Liver (tissue), 9 donors: ENCODE measurements around the gene OR51S1. TPM values are rescaled to one million over a fixed set of nuclear protein-coding genes. Genes with fewer than 3 reads are reported as not detected.

Experiments
- DNase-seq: peaks from one replicate; pipeline ENCODE4 v3.0.0-alpha.2; 2017; ENCODE audit warnings: low spot score
- H3K27ac ChIP-seq, 2 donors: one replicate each; pipeline ENCODE4 v1.7.0; 2013; ENCODE audit warnings: inconsistent platforms in 2 of 2, low read length in 2 of 2, control low read depth in 1 of 2, low read depth in 1 of 2, mild to moderate bottlenecking in 1 of 2
- H3K27me3 ChIP-seq, 4 donors: one replicate each; pipeline versions ENCODE4 v1.6.1 to v1.7.0; 2013; ENCODE audit warnings: low read length in 3 of 4, inconsistent platforms in 1 of 4, mild to moderate bottlenecking in 1 of 4, moderate library complexity in 1 of 4; ENCODE audit not compliant: control insufficient read depth in 4 of 4, insufficient read depth in 4 of 4
- H3K36me3 ChIP-seq, 4 donors: one replicate each; pipeline versions ENCODE4 v1.6.1 to v1.7.0; 2013; ENCODE audit warnings: low read length in 3 of 4, mild to moderate bottlenecking in 3 of 4, low read depth in 1 of 4, moderate library complexity in 1 of 4; ENCODE audit not compliant: control insufficient read depth in 4 of 4, insufficient read depth in 3 of 4
- H3K4me1 ChIP-seq, 4 donors: one replicate each; pipeline versions ENCODE4 v1.6.1 to v1.7.0; 2013; ENCODE audit warnings: low read length in 3 of 4, mild to moderate bottlenecking in 3 of 4, moderate library complexity in 1 of 4; ENCODE audit not compliant: control insufficient read depth in 4 of 4, insufficient read depth in 4 of 4
- H3K4me3 ChIP-seq, 3 donors: one replicate each; pipeline versions ENCODE4 v1.6.1 to v1.7.0; 2013; ENCODE audit warnings: low read length in 3 of 3, control low read depth in 1 of 3, low read depth in 1 of 3, mild to moderate bottlenecking in 1 of 3
- H3K9ac ChIP-seq, 2 donors: one replicate each; pipeline ENCODE4 v1.7.0; 2013; ENCODE audit warnings: low read length in 2 of 2, mild to moderate bottlenecking in 2 of 2, moderate library complexity in 2 of 2, control low read depth in 1 of 2, low read depth in 1 of 2
- H3K9me3 ChIP-seq, 4 donors: one replicate each; pipeline versions ENCODE4 v1.6.1 to v1.7.0; 2013; ENCODE audit warnings: low read length in 3 of 4; ENCODE audit not compliant: control insufficient read depth in 4 of 4
- EGR1 ChIP-seq, 2 donors: IDR thresholded peaks; 2 replicates each; pipeline ENCODE4 v1.6.1; 2016 to 2018; ENCODE audit warnings: antibody characterized with exemption in 2 of 2, low read depth in 2 of 2
- FOXA1 ChIP-seq: IDR thresholded peaks from 2 replicates; pipeline ENCODE4 v1.6.1; 2016; ENCODE audit warnings: antibody characterized with exemption
- FOXA2 ChIP-seq: IDR thresholded peaks from 2 replicates; pipeline ENCODE4 v1.6.1; 2016; ENCODE audit warnings: antibody characterized with exemption
- GABPA ChIP-seq, 2 donors: IDR thresholded peaks in 1 of 2; conservative IDR thresholded peaks in 1 of 2; 2 replicates each; pipeline ENCODE4 v1.6.1; 2016; ENCODE audit warnings: antibody characterized with exemption in 2 of 2, mild to moderate bottlenecking in 1 of 2, moderate library complexity in 1 of 2
- HNF4A ChIP-seq, 2 donors: conservative IDR thresholded peaks; 2 replicates each; pipeline ENCODE4 v1.6.1; 2016; ENCODE audit warnings: antibody characterized with exemption in 2 of 2, mild to moderate bottlenecking in 2 of 2
- HNF4G ChIP-seq: IDR thresholded peaks from 2 replicates; pipeline ENCODE4 v1.6.1; 2016; ENCODE audit warnings: antibody characterized with exemption
- JUND ChIP-seq, 2 donors: IDR thresholded peaks; 2 replicates each; pipeline ENCODE4 v1.6.1; 2016; ENCODE audit warnings: antibody characterized with exemption in 2 of 2
- NR2F2 ChIP-seq: IDR thresholded peaks from 2 replicates; pipeline ENCODE4 v1.6.1; 2016; ENCODE audit warnings: antibody characterized with exemption
- RXRA ChIP-seq, 2 donors: IDR thresholded peaks; 2 replicates each; pipeline ENCODE4 v1.6.1; 2017 to 2018; ENCODE audit warnings: antibody characterized with exemption in 2 of 2, mild to moderate bottlenecking in 1 of 2
- SP1 ChIP-seq: IDR thresholded peaks from 2 replicates; pipeline ENCODE4 v1.6.1; 2018; ENCODE audit warnings: antibody characterized with exemption, mild to moderate bottlenecking
- TAF1 ChIP-seq: conservative IDR thresholded peaks from 2 replicates; pipeline ENCODE4 v1.6.1; 2016; ENCODE audit warnings: antibody characterized with exemption, mild to moderate bottlenecking
- YY1 ChIP-seq: IDR thresholded peaks from 2 replicates; pipeline ENCODE4 v1.6.1; 2016; ENCODE audit warnings: antibody characterized with exemption, mild to moderate bottlenecking
- WGBS: extraction: QIAGEN DNeasy Blood & Tissue Kit; methylation state at CpG from one replicate; pipeline ENCODE4 v1.1.7; 2013; 5-methylcytosine and 5-hydroxymethylcytosine counted together
- polyA plus RNA-seq, 2 donors: library from polyadenylated mRNA; stranded (reverse) in 1 of 2; unstranded in 1 of 2; fragments of 200-250 nt in 1 of 2; fragments of >200 nt in 1 of 2; fragmentation: Nextera tagmentation in 1 of 2; extraction: Ambion mirVana in 1 of 2; gene quantifications; one replicate each; pipeline versions ENCODE4 v1.2.1 to v1.2.3, GENCODE V29; 2013 to 2015
- total RNA-seq, 2 donors: library from RNA; depleted of rRNA; stranded (reverse); fragments of >200 nt; gene quantifications; one replicate each; pipeline ENCODE4 v1.2.3, GENCODE V29; 2014
- TF ChIP-seq, protein P1 (sequence below): fragments of 150-350 bp; IDR thresholded peaks from 2 replicates; pipeline ENCODE4 v1.5.1; 2017; ENCODE audit warnings: improper control_type of control experiment, low read depth, low read length; ENCODE audit not compliant: missing input control
- TF ChIP-seq, protein P2 (sequence below): IDR thresholded peaks from 2 replicates; pipeline ENCODE4 v1.6.1; 2016; ENCODE audit warnings: antibody characterized with exemption, mild to moderate bottlenecking
- TF ChIP-seq, protein P3 (sequence below): IDR thresholded peaks from 2 replicates; pipeline ENCODE4 v1.6.1; 2016; ENCODE audit warnings: antibody characterized with exemption
- TF ChIP-seq, protein P4 (sequence below): IDR thresholded peaks from 2 replicates; pipeline ENCODE4 v1.6.1; 2016; ENCODE audit warnings: antibody characterized with exemption
- TF ChIP-seq, protein P5 (sequence below): IDR thresholded peaks from 2 replicates; pipeline ENCODE4 v1.6.1; 2016; ENCODE audit warnings: antibody characterized with exemption
- donor health status: healthy.
- donor health status: healthy.
- donor health status: healthy.
- donor health status: healthy.
- donor health status: healthy.

Gene OR51S1
- total and polyA plus RNA-seq, 4 donors = not detected

DNA sequence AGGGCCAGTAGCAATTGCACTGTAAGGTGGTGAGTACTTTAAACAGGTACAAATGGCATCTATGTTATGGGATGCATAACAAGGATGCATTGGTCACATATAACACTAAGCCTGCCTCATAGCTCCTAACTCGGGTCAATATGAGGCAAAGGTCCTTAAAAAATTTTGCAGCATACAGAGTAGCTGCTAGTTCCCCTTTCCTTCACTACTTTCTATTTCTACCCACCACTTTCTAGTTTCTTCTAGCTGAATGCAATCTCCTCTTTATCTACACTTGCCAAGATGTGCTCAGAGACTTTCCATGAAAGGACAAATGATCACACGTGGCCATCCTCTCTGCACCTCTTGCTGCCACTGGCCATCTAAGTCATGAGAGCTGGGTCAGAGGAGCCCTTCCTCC, 18.1 kb downstream of the OR51S1 start:
- Histone ChIP-seq H3K4me3 (no peak overlapping the region), H3K9me3 (no peaks in the 10 kb centered on the region), H3K4me1 (no peaks in the 10 kb centered on the region), H3K27ac (no peak overlapping the region), H3K36me3 (no peaks in the 10 kb centered on the region), H3K27me3 (peaks cover 0 to 4% (median 0%) of the 10 kb centered on the region in 4 donors), H3K9ac (no peak overlapping the region)
- TF ChIP-seq FOXA1 = no peak
- whole genome bisulfite sequencing = 36% methylated on average over 2 of the region's 2 CpGs
- no peak for DNase-seq

DNA sequence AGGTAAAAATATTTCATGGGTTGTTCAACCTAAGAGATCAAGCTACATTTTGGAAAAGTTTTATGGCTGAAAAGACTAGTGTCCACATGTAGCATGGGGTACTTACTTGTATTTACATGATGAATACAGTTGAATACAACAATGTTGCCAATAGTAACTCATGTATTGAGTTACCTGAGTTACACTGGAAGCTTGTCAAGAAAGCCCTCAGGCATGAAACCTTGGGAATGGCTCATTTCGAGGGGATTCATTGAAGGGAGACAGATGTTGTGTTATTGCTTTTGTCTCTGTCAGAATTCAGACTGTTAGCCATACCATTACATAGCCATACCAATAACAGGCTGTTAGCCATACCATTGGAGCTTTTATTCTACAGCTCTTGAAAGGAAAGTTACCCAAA, 18.7 kb downstream of the OR51S1 start:
- no peak overlapping the region for H3K9ac ChIP-seq
- TF ChIP-seq, protein P1, sequence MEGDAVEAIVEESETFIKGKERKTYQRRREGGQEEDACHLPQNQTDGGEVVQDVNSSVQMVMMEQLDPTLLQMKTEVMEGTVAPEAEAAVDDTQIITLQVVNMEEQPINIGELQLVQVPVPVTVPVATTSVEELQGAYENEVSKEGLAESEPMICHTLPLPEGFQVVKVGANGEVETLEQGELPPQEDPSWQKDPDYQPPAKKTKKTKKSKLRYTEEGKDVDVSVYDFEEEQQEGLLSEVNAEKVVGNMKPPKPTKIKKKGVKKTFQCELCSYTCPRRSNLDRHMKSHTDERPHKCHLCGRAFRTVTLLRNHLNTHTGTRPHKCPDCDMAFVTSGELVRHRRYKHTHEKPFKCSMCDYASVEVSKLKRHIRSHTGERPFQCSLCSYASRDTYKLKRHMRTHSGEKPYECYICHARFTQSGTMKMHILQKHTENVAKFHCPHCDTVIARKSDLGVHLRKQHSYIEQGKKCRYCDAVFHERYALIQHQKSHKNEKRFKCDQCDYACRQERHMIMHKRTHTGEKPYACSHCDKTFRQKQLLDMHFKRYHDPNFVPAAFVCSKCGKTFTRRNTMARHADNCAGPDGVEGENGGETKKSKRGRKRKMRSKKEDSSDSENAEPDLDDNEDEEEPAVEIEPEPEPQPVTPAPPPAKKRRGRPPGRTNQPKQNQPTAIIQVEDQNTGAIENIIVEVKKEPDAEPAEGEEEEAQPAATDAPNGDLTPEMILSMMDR = no peak
- no peak for TF ChIP-seq TAF1
- TF ChIP-seq, protein P2, sequence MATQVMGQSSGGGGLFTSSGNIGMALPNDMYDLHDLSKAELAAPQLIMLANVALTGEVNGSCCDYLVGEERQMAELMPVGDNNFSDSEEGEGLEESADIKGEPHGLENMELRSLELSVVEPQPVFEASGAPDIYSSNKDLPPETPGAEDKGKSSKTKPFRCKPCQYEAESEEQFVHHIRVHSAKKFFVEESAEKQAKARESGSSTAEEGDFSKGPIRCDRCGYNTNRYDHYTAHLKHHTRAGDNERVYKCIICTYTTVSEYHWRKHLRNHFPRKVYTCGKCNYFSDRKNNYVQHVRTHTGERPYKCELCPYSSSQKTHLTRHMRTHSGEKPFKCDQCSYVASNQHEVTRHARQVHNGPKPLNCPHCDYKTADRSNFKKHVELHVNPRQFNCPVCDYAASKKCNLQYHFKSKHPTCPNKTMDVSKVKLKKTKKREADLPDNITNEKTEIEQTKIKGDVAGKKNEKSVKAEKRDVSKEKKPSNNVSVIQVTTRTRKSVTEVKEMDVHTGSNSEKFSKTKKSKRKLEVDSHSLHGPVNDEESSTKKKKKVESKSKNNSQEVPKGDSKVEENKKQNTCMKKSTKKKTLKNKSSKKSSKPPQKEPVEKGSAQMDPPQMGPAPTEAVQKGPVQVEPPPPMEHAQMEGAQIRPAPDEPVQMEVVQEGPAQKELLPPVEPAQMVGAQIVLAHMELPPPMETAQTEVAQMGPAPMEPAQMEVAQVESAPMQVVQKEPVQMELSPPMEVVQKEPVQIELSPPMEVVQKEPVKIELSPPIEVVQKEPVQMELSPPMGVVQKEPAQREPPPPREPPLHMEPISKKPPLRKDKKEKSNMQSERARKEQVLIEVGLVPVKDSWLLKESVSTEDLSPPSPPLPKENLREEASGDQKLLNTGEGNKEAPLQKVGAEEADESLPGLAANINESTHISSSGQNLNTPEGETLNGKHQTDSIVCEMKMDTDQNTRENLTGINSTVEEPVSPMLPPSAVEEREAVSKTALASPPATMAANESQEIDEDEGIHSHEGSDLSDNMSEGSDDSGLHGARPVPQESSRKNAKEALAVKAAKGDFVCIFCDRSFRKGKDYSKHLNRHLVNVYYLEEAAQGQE = no peak
- TF ChIP-seq YY1 = no peak
- TF ChIP-seq, protein P3, sequence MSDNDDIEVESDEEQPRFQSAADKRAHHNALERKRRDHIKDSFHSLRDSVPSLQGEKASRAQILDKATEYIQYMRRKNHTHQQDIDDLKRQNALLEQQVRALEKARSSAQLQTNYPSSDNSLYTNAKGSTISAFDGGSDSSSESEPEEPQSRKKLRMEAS = no peak
- TF ChIP-seq HNF4G = no peak
- TF ChIP-seq, protein P4, sequence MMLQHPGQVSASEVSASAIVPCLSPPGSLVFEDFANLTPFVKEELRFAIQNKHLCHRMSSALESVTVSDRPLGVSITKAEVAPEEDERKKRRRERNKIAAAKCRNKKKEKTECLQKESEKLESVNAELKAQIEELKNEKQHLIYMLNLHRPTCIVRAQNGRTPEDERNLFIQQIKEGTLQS = no peak
- no peak for TF ChIP-seq NR2F2
- TF ChIP-seq JUND (IDR thresholded peaks at IDR 0.05) = no peak
- no peak for TF ChIP-seq GABPA (IDR thresholded peaks at IDR 0.05 in 1 of 2, conservative IDR thresholded peaks at IDR 0.05 in 1 of 2)
- TF ChIP-seq, protein P5, sequence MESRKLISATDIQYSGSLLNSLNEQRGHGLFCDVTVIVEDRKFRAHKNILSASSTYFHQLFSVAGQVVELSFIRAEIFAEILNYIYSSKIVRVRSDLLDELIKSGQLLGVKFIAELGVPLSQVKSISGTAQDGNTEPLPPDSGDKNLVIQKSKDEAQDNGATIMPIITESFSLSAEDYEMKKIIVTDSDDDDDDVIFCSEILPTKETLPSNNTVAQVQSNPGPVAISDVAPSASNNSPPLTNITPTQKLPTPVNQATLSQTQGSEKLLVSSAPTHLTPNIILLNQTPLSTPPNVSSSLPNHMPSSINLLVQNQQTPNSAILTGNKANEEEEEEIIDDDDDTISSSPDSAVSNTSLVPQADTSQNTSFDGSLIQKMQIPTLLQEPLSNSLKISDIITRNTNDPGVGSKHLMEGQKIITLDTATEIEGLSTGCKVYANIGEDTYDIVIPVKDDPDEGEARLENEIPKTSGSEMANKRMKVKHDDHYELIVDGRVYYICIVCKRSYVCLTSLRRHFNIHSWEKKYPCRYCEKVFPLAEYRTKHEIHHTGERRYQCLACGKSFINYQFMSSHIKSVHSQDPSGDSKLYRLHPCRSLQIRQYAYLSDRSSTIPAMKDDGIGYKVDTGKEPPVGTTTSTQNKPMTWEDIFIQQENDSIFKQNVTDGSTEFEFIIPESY = no peak
- no peak for TF ChIP-seq HNF4A (conservative IDR thresholded peaks at IDR 0.05)
- TF ChIP-seq FOXA1 = no peak
- no peak for TF ChIP-seq EGR1 (IDR thresholded peaks at IDR 0.05; ENCODE audit: low read depth in 2 of 2)
- TF ChIP-seq FOXA2 = no peak
- no peak for TF ChIP-seq RXRA (IDR thresholded peaks at IDR 0.05)
- no peak for TF ChIP-seq SP1
- DNase-seq = no peak

More for the DNA sequence above, 18.7 kb downstream of the OR51S1 start:
- Histone ChIP-seq H3K27ac (no peak overlapping the region), H3K9me3 (no peaks in the 10 kb centered on the region), H3K36me3 (no peaks in the 10 kb centered on the region), H3K4me1 (no peaks in the 10 kb centered on the region), H3K27me3 (peaks cover 0 to 4% (median 0%) of the 10 kb centered on the region in 4 donors), H3K4me3 (no peak overlapping the region)
- 60% methylated on average over 1 of the region's 1 CpG for whole genome bisulfite sequencing
